WTC11 (cell line): ENCODE data around the gene RAG2. TPM values are rescaled to one million over a fixed set of nuclear protein-coding genes. Genes with fewer than 3 reads are reported as not detected.

ENCODE experiments used
- ATAC-seq: fragments of 200-7000 bp; cut with Tn5 transposase; 2 replicates; pipeline ENCODE4 v1.10.0; 2021; ENCODE audit warnings: mild to moderate bottlenecking, moderate library complexity
- CTCF ChIA-PET: fragments of 300-600 bp; sonication (Branson Sonifier 250); formaldehyde crosslinking; loops from one replicate; lab custom pipeline; 2021; ENCODE audit warnings: antibody characterized with exemption; lab: Charles Lee
- POLR2A ChIA-PET: fragments of 350-600 bp; sonication (Branson Sonifier 250); formaldehyde crosslinking; loops from one replicate; lab custom pipeline; 2021; ENCODE audit warnings: antibody characterized with exemption; lab: Charles Lee
- DNase-seq: peaks from one replicate; pipeline ENCODE4 v3.0.0; 2021; ENCODE audit warnings: low spot score
- H3K27ac Mint-ChIP-seq: 2 replicates; pipeline ENCODE4 v1.8.0; 2021; ENCODE audit warnings: mixed read lengths
- H3K27me3 Mint-ChIP-seq: 2 replicates; pipeline ENCODE4 v1.8.0; 2021; ENCODE audit warnings: low read depth, mild to moderate bottlenecking, moderate library complexity, mixed read lengths
- H3K36me3 Mint-ChIP-seq: 2 replicates; pipeline ENCODE4 v1.8.0; 2021; ENCODE audit warnings: mixed read lengths
- H3K4me1 Mint-ChIP-seq: 2 replicates; pipeline ENCODE4 v1.8.0; 2022; ENCODE audit warnings: mixed read lengths
- H3K4me3 Mint-ChIP-seq: 2 replicates; pipeline ENCODE4 v1.8.0; 2021; ENCODE audit warnings: mild to moderate bottlenecking, moderate library complexity, mixed read lengths
- H3K9me3 Mint-ChIP-seq: 2 replicates; pipeline ENCODE4 v1.8.0; 2021; ENCODE audit warnings: mixed read lengths
- ATF1 ChIP-seq: sonication (generic); formaldehyde crosslinking; IDR thresholded peaks from 2 replicates; pipeline ENCODE4 v1.8.1; 2023; ENCODE audit warnings: mild to moderate bottlenecking, moderate library complexity, missing genetic modification reagents
- ESRRA ChIP-seq: sonication (generic); formaldehyde crosslinking; IDR thresholded peaks from 2 replicates; pipeline ENCODE4 v1.8.1; 2022; ENCODE audit warnings: mild to moderate bottlenecking, missing genetic modification reagents, borderline replicate concordance
- ETV6 ChIP-seq: sonication (generic); formaldehyde crosslinking; IDR thresholded peaks from 2 replicates; pipeline ENCODE4 v1.8.1; 2022; ENCODE audit warnings: mild to moderate bottlenecking, missing genetic modification reagents
- FOXK1 ChIP-seq: sonication (generic); formaldehyde crosslinking; IDR thresholded peaks from 2 replicates; pipeline ENCODE4 v1.8.0; 2022; ENCODE audit warnings: mild to moderate bottlenecking, moderate library complexity, missing genetic modification reagents
- FOXP1 ChIP-seq: sonication (generic); formaldehyde crosslinking; IDR thresholded peaks from 2 replicates; pipeline ENCODE4 v1.8.0; 2022; ENCODE audit warnings: missing genetic modification reagents, mild to moderate bottlenecking, moderate library complexity, borderline replicate concordance
- GRHL2 ChIP-seq: fragments of 250-450 bp; sonication (Bioruptor Pico); IDR thresholded peaks from 2 replicates; pipeline ENCODE4 v1.8.0; 2022; ENCODE audit warnings: mild to moderate bottlenecking, moderate library complexity; ENCODE audit not compliant: insufficient replicate concordance, severe bottlenecking
- NFATC4 ChIP-seq: fragments of 250-450 bp; sonication (Bioruptor Pico); IDR thresholded peaks from 2 replicates; pipeline ENCODE4 v1.9.0; 2021; ENCODE audit warnings: mild to moderate bottlenecking
- NFYB ChIP-seq: sonication (generic); formaldehyde crosslinking; conservative IDR thresholded peaks from 2 replicates; pipeline ENCODE4 v1.8.0; 2022; ENCODE audit warnings: low read depth, missing genetic modification reagents
- NR1H2 ChIP-seq: sonication (generic); formaldehyde crosslinking; IDR thresholded peaks from 2 replicates; pipeline ENCODE4 v1.9.0; 2021; ENCODE audit warnings: mild to moderate bottlenecking, moderate library complexity, missing genetic modification reagents
- OVOL2 ChIP-seq: fragments of 250-450 bp; sonication (Bioruptor Pico); IDR thresholded peaks from 2 replicates; pipeline ENCODE4 v1.9.0; 2021; ENCODE audit warnings: mild to moderate bottlenecking, borderline replicate concordance
- RORB ChIP-seq: fragments of 250-450 bp; sonication (Bioruptor Pico); IDR thresholded peaks from 2 replicates; pipeline ENCODE4 v1.9.0; 2021; ENCODE audit warnings: mild to moderate bottlenecking
- SOX15 ChIP-seq: fragments of 250-450 bp; sonication (Bioruptor Pico); IDR thresholded peaks from 2 replicates; pipeline ENCODE4 v1.9.0; 2021; ENCODE audit warnings: mild to moderate bottlenecking
- SP1 ChIP-seq: sonication (generic); formaldehyde crosslinking; conservative IDR thresholded peaks from 2 replicates; pipeline ENCODE4 v1.8.1; 2022; ENCODE audit warnings: missing genetic modification reagents
- TEAD1 ChIP-seq: sonication (generic); formaldehyde crosslinking; IDR thresholded peaks from 2 replicates; pipeline ENCODE4 v1.8.0; 2022; ENCODE audit warnings: mild to moderate bottlenecking, missing genetic modification reagents
- TEAD4 ChIP-seq: sonication (generic); formaldehyde crosslinking; IDR thresholded peaks from 2 replicates; pipeline ENCODE4 v1.8.0; 2022; ENCODE audit warnings: mild to moderate bottlenecking, missing genetic modification reagents
- ZBTB21 ChIP-seq: sonication (generic); formaldehyde crosslinking; IDR thresholded peaks from 2 replicates; pipeline ENCODE4 v1.8.1; 2023; ENCODE audit warnings: mild to moderate bottlenecking, missing genetic modification reagents, borderline replicate concordance
- ZNF121 ChIP-seq: sonication (generic); formaldehyde crosslinking; IDR thresholded peaks from 2 replicates; pipeline ENCODE4 v1.8.0; 2023; ENCODE audit warnings: missing genetic modification reagents
- ZNF219 ChIP-seq: sonication (generic); formaldehyde crosslinking; IDR thresholded peaks from 2 replicates; pipeline ENCODE4 v1.8.0; 2023; ENCODE audit warnings: missing genetic modification reagents, mild to moderate bottlenecking, borderline replicate concordance
- ZNF317 ChIP-seq: sonication (generic); formaldehyde crosslinking; IDR thresholded peaks from 2 replicates; pipeline ENCODE4 v1.8.1; 2023; ENCODE audit warnings: low read depth, mild to moderate bottlenecking, moderate library complexity, missing genetic modification reagents, borderline replicate concordance
- total RNA-seq: library from RNA; stranded (reverse); gene quantifications from 3 replicates; pipeline ENCODE4 v1.2.3, GENCODE V29; 2021
- TF ChIP-seq, protein P1 (sequence below): fragments of 250-450 bp; sonication (Bioruptor Pico); IDR thresholded peaks from 2 replicates; pipeline ENCODE4 v1.9.0; 2021; ENCODE audit warnings: mild to moderate bottlenecking
- TF ChIP-seq, protein P2 (sequence below): fragments of 200-600 bp; IDR thresholded peaks from 2 replicates; pipeline ENCODE4 v1.8.0; 2022; ENCODE audit warnings: antibody characterized with exemption
- TF ChIP-seq, protein P3 (sequence below): sonication (generic); formaldehyde crosslinking; IDR thresholded peaks from 2 replicates; pipeline ENCODE4 v1.8.0; 2022; ENCODE audit warnings: mild to moderate bottlenecking, missing genetic modification reagents
- TF ChIP-seq, protein P4 (sequence below): sonication (generic); formaldehyde crosslinking; IDR thresholded peaks from 2 replicates; pipeline ENCODE4 v1.8.1; 2023; ENCODE audit warnings: mild to moderate bottlenecking, missing genetic modification reagents, moderate library complexity
- TF ChIP-seq, protein P5 (sequence below): sonication (generic); formaldehyde crosslinking; IDR thresholded peaks from 2 replicates; pipeline ENCODE4 v1.8.1; 2023; ENCODE audit warnings: mild to moderate bottlenecking, missing genetic modification reagents, moderate library complexity
- TF ChIP-seq, protein P6 (sequence below): sonication (generic); formaldehyde crosslinking; IDR thresholded peaks from 2 replicates; pipeline ENCODE4 v1.8.0; 2022; ENCODE audit warnings: missing genetic modification reagents

The RAG2 gene
- total RNA-seq, 1 experiment from 2014 or later, result not detected

DNA sequence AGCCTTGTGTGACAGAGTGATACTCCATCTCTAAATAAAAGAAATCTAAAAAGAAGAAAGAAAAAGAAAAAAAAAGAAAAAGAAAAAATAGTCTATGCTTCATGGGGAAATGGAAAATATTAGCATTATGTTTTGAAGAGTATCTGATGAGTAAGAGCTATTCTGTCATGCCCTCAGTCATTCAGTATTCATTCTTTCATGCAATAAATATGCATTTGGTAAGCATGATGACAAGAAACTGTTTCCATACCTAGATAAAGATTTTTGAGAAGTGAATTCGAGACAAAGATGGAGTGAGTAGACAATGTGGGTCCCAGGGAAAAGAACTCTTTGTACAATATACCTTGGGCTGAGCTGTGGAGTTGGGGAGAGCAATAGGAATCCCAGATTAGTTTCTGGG, 9.9 kb downstream of the RAG2 start (continued):
- TF ChIP-seq, protein P1, sequence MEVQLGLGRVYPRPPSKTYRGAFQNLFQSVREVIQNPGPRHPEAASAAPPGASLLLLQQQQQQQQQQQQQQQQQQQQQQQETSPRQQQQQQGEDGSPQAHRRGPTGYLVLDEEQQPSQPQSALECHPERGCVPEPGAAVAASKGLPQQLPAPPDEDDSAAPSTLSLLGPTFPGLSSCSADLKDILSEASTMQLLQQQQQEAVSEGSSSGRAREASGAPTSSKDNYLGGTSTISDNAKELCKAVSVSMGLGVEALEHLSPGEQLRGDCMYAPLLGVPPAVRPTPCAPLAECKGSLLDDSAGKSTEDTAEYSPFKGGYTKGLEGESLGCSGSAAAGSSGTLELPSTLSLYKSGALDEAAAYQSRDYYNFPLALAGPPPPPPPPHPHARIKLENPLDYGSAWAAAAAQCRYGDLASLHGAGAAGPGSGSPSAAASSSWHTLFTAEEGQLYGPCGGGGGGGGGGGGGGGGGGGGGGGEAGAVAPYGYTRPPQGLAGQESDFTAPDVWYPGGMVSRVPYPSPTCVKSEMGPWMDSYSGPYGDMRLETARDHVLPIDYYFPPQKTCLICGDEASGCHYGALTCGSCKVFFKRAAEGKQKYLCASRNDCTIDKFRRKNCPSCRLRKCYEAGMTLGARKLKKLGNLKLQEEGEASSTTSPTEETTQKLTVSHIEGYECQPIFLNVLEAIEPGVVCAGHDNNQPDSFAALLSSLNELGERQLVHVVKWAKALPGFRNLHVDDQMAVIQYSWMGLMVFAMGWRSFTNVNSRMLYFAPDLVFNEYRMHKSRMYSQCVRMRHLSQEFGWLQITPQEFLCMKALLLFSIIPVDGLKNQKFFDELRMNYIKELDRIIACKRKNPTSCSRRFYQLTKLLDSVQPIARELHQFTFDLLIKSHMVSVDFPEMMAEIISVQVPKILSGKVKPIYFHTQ (CRISPR knock-in tag), result no peak
- TF ChIP-seq, protein P2, sequence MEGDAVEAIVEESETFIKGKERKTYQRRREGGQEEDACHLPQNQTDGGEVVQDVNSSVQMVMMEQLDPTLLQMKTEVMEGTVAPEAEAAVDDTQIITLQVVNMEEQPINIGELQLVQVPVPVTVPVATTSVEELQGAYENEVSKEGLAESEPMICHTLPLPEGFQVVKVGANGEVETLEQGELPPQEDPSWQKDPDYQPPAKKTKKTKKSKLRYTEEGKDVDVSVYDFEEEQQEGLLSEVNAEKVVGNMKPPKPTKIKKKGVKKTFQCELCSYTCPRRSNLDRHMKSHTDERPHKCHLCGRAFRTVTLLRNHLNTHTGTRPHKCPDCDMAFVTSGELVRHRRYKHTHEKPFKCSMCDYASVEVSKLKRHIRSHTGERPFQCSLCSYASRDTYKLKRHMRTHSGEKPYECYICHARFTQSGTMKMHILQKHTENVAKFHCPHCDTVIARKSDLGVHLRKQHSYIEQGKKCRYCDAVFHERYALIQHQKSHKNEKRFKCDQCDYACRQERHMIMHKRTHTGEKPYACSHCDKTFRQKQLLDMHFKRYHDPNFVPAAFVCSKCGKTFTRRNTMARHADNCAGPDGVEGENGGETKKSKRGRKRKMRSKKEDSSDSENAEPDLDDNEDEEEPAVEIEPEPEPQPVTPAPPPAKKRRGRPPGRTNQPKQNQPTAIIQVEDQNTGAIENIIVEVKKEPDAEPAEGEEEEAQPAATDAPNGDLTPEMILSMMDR, result no peak
- TF ChIP-seq, protein P3, sequence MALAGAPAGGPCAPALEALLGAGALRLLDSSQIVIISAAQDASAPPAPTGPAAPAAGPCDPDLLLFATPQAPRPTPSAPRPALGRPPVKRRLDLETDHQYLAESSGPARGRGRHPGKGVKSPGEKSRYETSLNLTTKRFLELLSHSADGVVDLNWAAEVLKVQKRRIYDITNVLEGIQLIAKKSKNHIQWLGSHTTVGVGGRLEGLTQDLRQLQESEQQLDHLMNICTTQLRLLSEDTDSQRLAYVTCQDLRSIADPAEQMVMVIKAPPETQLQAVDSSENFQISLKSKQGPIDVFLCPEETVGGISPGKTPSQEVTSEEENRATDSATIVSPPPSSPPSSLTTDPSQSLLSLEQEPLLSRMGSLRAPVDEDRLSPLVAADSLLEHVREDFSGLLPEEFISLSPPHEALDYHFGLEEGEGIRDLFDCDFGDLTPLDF (CRISPR knock-in tag), result no peak
- TF ChIP-seq ZNF317 (CRISPR knock-in tag) (no peak), NFATC4 (CRISPR knock-in tag) (no peak), ZNF219 (CRISPR knock-in tag) (no peak), OVOL2 (CRISPR knock-in tag) (no peak), SP1 (CRISPR knock-in tag) (no peak), FOXK1 (CRISPR knock-in tag) (no peak), NFYB (no peak), ETV6 (CRISPR knock-in tag) (no peak), ZNF121 (CRISPR knock-in tag) (no peak)
- TF ChIP-seq, protein P4, sequence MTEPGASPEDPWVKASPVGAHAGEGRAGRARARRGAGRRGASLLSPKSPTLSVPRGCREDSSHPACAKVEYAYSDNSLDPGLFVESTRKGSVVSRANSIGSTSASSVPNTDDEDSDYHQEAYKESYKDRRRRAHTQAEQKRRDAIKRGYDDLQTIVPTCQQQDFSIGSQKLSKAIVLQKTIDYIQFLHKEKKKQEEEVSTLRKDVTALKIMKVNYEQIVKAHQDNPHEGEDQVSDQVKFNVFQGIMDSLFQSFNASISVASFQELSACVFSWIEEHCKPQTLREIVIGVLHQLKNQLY (CRISPR knock-in tag), result no peak

DNA sequence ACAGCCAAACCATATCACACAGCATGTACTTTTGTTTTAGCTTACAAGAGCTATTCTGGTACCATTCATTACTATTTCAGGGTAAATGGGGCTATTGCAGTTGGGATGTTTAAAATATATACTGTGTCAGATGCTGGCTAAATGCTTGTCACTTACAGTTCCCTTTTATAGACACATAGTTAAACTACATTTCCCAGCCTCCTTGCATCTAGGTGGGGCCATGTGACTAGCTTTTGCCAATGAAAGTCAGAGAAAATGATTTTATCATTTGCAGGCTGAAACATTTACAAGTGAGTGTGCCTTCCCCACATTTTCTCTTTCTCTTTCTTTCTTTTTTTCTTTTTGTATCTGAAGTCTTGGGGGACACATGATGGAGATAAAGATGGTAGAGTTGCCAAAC, 11.5 kb downstream of the RAG2 start:
- H3K9me3 Mint-ChIP-seq, result peaks cover 97% of the 10 kb centered on the region
- DNase-seq, result no peak
- H3K4me3 Mint-ChIP-seq, result no peak overlapping the region
- ChIA-PET CTCF (no interaction called here), POLR2A (no interaction called here)
- peaks cover 62% of the 10 kb centered on the region for H3K36me3 Mint-ChIP-seq
- ATAC-seq, result no peak
- no peak overlapping the region for H3K27ac Mint-ChIP-seq
- peaks cover 37% of the 10 kb centered on the region for H3K27me3 Mint-ChIP-seq
- no peaks in the 10 kb centered on the region for H3K4me1 Mint-ChIP-seq
- TF ChIP-seq NR1H2 (CRISPR knock-in tag), result no peak
- TF ChIP-seq ZNF121 (CRISPR knock-in tag), result no peak
- TF ChIP-seq, protein P5, sequence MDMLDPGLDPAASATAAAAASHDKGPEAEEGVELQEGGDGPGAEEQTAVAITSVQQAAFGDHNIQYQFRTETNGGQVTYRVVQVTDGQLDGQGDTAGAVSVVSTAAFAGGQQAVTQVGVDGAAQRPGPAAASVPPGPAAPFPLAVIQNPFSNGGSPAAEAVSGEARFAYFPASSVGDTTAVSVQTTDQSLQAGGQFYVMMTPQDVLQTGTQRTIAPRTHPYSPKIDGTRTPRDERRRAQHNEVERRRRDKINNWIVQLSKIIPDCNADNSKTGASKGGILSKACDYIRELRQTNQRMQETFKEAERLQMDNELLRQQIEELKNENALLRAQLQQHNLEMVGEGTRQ (CRISPR knock-in tag), result peak; percentile 50; the same call in 1 of the 2 replicates
- no peak for TF ChIP-seq OVOL2 (CRISPR knock-in tag)

DNA sequence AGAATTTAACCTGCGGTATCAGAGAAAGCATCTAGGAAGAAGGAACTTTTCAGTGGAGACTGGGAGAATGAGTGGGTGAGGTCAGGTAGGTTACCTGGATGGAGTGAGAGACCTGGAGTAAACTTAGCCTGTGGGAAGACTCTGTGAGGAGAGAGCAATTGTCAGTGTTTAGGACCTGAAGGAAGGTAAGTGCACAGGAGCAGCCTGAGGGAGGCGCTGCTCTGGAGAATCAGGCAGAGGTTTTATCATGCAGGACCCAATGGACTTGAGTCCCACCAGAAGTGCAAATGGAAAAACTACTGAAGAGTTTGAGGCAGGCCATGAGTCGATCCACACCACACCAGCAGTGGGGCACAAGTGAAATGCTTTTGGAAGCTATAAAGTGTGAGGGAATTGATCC, 14.4 kb downstream of the RAG2 start:
- H3K27ac Mint-ChIP-seq, result no peak overlapping the region
- H3K4me3 Mint-ChIP-seq, result no peak overlapping the region
- peaks cover 27% of the 10 kb centered on the region for H3K27me3 Mint-ChIP-seq
- H3K4me1 Mint-ChIP-seq, result no peaks in the 10 kb centered on the region
- CTCF ChIA-PET, result no interaction called here
- ATAC-seq (no peak), DNase-seq (no peak)
- peaks cover 84% of the 10 kb centered on the region for H3K9me3 Mint-ChIP-seq
- H3K36me3 Mint-ChIP-seq, result peaks cover 59% of the 10 kb centered on the region
- POLR2A ChIA-PET, result no interaction called here
- TF ChIP-seq, protein P6, sequence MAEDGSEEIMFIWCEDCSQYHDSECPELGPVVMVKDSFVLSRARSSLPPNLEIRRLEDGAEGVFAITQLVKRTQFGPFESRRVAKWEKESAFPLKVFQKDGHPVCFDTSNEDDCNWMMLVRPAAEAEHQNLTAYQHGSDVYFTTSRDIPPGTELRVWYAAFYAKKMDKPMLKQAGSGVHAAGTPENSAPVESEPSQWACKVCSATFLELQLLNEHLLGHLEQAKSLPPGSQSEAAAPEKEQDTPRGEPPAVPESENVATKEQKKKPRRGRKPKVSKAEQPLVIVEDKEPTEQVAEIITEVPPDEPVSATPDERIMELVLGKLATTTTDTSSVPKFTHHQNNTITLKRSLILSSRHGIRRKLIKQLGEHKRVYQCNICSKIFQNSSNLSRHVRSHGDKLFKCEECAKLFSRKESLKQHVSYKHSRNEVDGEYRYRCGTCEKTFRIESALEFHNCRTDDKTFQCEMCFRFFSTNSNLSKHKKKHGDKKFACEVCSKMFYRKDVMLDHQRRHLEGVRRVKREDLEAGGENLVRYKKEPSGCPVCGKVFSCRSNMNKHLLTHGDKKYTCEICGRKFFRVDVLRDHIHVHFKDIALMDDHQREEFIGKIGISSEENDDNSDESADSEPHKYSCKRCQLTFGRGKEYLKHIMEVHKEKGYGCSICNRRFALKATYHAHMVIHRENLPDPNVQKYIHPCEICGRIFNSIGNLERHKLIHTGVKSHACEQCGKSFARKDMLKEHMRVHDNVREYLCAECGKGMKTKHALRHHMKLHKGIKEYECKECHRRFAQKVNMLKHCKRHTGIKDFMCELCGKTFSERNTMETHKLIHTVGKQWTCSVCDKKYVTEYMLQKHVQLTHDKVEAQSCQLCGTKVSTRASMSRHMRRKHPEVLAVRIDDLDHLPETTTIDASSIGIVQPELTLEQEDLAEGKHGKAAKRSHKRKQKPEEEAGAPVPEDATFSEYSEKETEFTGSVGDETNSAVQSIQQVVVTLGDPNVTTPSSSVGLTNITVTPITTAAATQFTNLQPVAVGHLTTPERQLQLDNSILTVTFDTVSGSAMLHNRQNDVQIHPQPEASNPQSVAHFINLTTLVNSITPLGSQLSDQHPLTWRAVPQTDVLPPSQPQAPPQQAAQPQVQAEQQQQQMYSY (CRISPR knock-in tag), result no peak
- TF ChIP-seq TEAD1 (CRISPR knock-in tag) (no peak), RORB (no peak), ESRRA (CRISPR knock-in tag) (no peak), NR1H2 (CRISPR knock-in tag) (no peak), NFATC4 (CRISPR knock-in tag) (no peak), TEAD4 (CRISPR knock-in tag) (no peak), ZBTB21 (CRISPR knock-in tag) (no peak), FOXP1 (no peak), SOX15 (no peak), GRHL2 (CRISPR knock-in tag) (no peak), ATF1 (CRISPR knock-in tag) (no peak)
